Measurements from ENCODE around the gene KCTD8. TPM values are rescaled to one million over a fixed set of nuclear protein-coding genes. Genes with fewer than 3 reads are reported as not detected.

The KCTD8 gene
- total RNA-seq, 4 donors from 2014 or later, result 0.71 to 2.8 (median 1.4) TPM

DNA sequence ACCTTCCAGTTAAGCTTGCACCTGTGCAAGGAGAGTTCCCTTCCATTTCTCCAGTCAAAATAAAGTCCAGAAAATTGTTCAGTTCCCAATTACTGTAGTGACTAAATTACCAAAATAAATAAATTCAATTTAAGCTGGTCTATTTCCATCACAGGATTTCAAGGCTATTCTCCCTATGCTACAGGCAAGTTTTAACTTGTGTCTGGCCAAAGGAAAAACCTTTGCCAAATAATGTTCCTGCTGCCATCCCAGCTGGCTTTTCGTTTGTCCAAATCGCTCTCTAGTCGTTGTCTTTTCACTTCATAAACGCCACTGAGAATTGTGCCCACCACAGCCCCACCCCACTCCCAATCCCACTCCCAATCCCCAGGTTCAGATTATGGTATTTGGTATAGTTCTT, 2.4 kb downstream of the KCTD8 start:
- DNase-seq (no peak), ATAC-seq (no peak)
- TF ChIP-seq, protein P1, sequence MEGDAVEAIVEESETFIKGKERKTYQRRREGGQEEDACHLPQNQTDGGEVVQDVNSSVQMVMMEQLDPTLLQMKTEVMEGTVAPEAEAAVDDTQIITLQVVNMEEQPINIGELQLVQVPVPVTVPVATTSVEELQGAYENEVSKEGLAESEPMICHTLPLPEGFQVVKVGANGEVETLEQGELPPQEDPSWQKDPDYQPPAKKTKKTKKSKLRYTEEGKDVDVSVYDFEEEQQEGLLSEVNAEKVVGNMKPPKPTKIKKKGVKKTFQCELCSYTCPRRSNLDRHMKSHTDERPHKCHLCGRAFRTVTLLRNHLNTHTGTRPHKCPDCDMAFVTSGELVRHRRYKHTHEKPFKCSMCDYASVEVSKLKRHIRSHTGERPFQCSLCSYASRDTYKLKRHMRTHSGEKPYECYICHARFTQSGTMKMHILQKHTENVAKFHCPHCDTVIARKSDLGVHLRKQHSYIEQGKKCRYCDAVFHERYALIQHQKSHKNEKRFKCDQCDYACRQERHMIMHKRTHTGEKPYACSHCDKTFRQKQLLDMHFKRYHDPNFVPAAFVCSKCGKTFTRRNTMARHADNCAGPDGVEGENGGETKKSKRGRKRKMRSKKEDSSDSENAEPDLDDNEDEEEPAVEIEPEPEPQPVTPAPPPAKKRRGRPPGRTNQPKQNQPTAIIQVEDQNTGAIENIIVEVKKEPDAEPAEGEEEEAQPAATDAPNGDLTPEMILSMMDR (IDR thresholded peaks at IDR 0.05 in 4 of 5, conservative IDR thresholded peaks at IDR 0.05 in 1 of 5), result no peak
- TF ChIP-seq POLR2A (IDR thresholded peaks at IDR 0.05), result no peak
- Histone ChIP-seq H3K27me3 (peaks cover 0 to 4% (median 0%) of the 10 kb centered on the region in 3 donors), H3K27ac (no peak overlapping the region), H3K9me3 (no peaks in the 10 kb centered on the region), H3K4me1 (peaks cover 0 to 14% of the 10 kb centered on the region in 2 donors), H3K36me3 (no peaks in the 10 kb centered on the region), H3K4me3 (peak overlapping the region; percentile 63 to 83 (median 73))
- intact Hi-C loops (cut with DNase I; ENCODE audit: low total_unique reads) (loop anchor here (10.0 kb wide), 1 partner anchor 121 kb away; no protein-coding TSS in a partner anchor), in situ Hi-C loops (cut with MboI; ENCODE audit: low sequenced_read_pairs in 4 of 4) (no loop called here)

DNA sequence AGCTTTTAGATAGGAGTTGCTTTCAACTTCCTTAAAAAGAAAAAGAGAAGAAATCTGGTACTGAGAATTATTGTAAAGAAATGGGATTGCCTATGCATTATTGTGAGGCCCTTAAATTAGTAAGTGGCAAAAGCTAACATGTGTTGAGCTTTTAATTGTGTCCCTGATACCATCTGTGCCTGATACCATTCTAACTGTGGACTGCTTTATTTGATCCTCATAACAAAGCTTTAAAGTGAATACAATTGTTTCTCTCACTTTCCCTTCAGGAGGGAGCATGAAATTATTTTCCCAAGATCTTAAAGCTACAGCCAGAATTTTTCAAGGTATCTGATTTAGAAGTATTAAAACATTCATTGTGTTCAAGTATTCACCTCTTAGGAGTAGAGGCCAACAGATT, 9.9 kb downstream of the KCTD8 start:
- no peaks in the 10 kb centered on the region for H3K27me3 ChIP-seq
- no peaks in the 10 kb centered on the region for H3K9me3 ChIP-seq
- H3K4me1 ChIP-seq, result peaks cover 0 to 9% of the 10 kb centered on the region in 2 donors
- in situ Hi-C loops (cut with MboI; ENCODE audit: low sequenced_read_pairs in 4 of 4) (no loop called here), intact Hi-C loops (cut with DNase I; ENCODE audit: low total_unique reads) (no loop called here)
- ATAC-seq (no peak), DNase-seq (no peak)
- no peaks in the 10 kb centered on the region for H3K36me3 ChIP-seq
- H3K4me3 ChIP-seq, result no peak overlapping the region
- TF ChIP-seq, protein P1 (IDR thresholded peaks at IDR 0.05 in 4 of 5, conservative IDR thresholded peaks at IDR 0.05 in 1 of 5), result no peak
- TF ChIP-seq POLR2A (IDR thresholded peaks at IDR 0.05), result no peak
- H3K27ac ChIP-seq, result no peak overlapping the region

DNA sequence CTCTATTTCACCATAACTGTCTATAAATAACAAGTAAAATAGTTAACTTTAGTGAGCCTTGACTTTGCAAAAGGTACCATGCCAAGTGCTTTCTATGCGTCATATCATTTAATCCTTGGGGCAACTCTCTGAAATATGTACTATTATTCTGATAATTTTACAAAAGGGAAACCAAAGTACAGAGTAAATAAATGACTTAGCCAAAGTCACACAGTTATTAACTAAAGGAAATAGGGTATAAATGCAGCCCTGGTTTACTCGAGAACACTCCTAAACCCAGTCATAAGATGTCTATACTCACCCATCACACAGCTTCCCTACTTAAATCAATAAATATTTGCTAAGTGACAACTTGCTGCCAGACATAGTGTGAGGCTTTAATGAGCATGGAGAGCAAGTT, 14.4 kb downstream of the KCTD8 start:
- Histone ChIP-seq H3K4me3 (no peak overlapping the region), H3K27ac (no peak overlapping the region), H3K4me1 (peaks cover 0 to 9% of the 10 kb centered on the region in 2 donors), H3K9me3 (no peaks in the 10 kb centered on the region), H3K36me3 (no peaks in the 10 kb centered on the region), H3K27me3 (no peaks in the 10 kb centered on the region)
- DNase-seq (no peak), ATAC-seq (no peak)
- TF ChIP-seq POLR2A (IDR thresholded peaks at IDR 0.05), result no peak
- TF ChIP-seq, protein P1 (IDR thresholded peaks at IDR 0.05 in 4 of 5, conservative IDR thresholded peaks at IDR 0.05 in 1 of 5), result no peak
- in situ Hi-C loops (cut with MboI; ENCODE audit: low sequenced_read_pairs in 4 of 4) (no loop called here), intact Hi-C loops (cut with DNase I; ENCODE audit: low total_unique reads) (no loop called here)

DNA sequence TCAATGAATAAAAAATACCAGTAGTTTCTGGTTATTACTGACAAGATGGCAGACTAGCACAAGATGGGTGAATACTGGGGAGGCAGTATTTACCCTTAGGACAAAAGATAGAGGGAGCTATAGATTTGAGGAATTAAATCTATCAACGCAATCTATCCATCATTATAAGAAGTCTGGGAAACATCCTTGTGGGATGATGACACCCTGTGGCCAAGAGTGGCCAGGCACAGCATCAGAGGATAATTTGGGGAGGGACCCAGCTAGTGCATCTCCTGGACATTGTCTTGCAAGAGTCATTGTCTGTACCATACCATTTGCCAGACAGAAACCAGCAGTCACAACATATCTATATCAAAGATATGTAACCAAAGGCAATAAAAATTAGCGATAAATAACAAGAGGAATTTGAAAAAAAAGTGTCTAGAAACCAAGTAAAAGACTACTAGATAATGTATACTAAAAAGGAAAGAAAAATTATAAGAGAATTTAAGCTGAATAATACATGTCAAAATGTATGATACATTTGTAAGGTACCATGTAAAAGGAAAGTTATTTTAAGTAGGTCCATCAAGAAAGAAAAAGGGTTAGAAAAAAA, 22.9 kb downstream of the KCTD8 start:
- H3K4me3 ChIP-seq, result no peak overlapping the region
- in situ Hi-C loops (cut with MboI; ENCODE audit: low sequenced_read_pairs in 4 of 4), result no loop called here
- intact Hi-C loops (cut with DNase I; ENCODE audit: low total_unique reads), result no loop called here
- DNase-seq, result no peak
- no peaks in the 10 kb centered on the region for H3K4me1 ChIP-seq
- no peak for TF ChIP-seq POLR2A (IDR thresholded peaks at IDR 0.05)
- TF ChIP-seq, protein P1 (IDR thresholded peaks at IDR 0.05 in 4 of 5, conservative IDR thresholded peaks at IDR 0.05 in 1 of 5), result peak in 2 of 5 experiments; percentile 13 to 35
- H3K36me3 ChIP-seq, result no peaks in the 10 kb centered on the region
- no peak for ATAC-seq
- H3K9me3 ChIP-seq, result no peaks in the 10 kb centered on the region
- H3K27me3 ChIP-seq, result no peaks in the 10 kb centered on the region
- H3K27ac ChIP-seq, result no peak overlapping the region

DNA sequence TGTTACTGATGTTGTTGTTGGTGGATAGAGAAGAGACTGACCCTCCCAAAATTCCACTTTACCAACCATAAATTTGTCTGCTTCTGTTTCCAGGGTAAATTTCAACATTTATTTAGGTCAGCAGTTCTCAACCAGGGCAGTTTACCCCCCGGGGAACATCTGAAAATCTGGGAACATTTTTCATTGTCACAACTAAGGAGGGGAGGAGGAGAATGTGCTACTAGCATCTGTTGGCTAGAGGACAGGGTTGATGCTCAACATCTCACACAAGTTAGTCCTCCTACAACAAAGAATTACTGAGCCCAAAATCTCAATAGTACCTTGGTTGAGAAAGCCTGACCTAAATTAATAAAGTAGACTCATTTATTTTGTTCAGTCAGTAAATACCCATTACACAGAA, 25.7 kb downstream of the KCTD8 start:
- intact Hi-C loops (cut with DNase I; ENCODE audit: low total_unique reads), result no loop called here
- DNase-seq, result no peak

More for the DNA sequence above, 25.7 kb downstream of the KCTD8 start:
- no peak for ATAC-seq
- in situ Hi-C loops (cut with MboI; ENCODE audit: low sequenced_read_pairs in 4 of 4), result no loop called here
- Histone ChIP-seq H3K4me1 (no peaks in the 10 kb centered on the region), H3K27ac (no peak overlapping the region), H3K4me3 (no peak overlapping the region), H3K27me3 (no peaks in the 10 kb centered on the region), H3K9me3 (no peaks in the 10 kb centered on the region), H3K36me3 (no peaks in the 10 kb centered on the region)
- TF ChIP-seq, protein P1 (IDR thresholded peaks at IDR 0.05 in 4 of 5, conservative IDR thresholded peaks at IDR 0.05 in 1 of 5), result no peak
- no peak for TF ChIP-seq POLR2A (IDR thresholded peaks at IDR 0.05)

Measured in gastrocnemius medialis (tissue), 4 donors.